ENCODE measurements around the gene TMEM255B.

GRCh38 chr13:113766035-113766800 is 7.2 kb downstream of the TMEM255B start:
- no peak for TF ChIP-seq REST (IDR thresholded peaks at IDR 0.05; ENCODE audit: insufficient read depth in 1 of 2, low read depth in 2 of 2, low read length in 1 of 2)
- no peak for TF ChIP-seq CTCF (IDR thresholded peaks at IDR 0.05)
- no peak for TF ChIP-seq POLR2AphosphoS5 (IDR thresholded peaks at IDR 0.05; ENCODE audit: low read depth, low read length)
- no peak for TF ChIP-seq SIN3A (IDR thresholded peaks at IDR 0.05; ENCODE audit: borderline replicate concordance, insufficient read depth, low read depth, low read length)
- TF ChIP-seq TCF7L2 (IDR thresholded peaks at IDR 0.05; ENCODE audit: low read depth, low read length), result no peak

Data from Panc1 (cell line).